ENCODE measurements around the gene MAPK8IP2.

Gene MAPK8IP2

DNA sequence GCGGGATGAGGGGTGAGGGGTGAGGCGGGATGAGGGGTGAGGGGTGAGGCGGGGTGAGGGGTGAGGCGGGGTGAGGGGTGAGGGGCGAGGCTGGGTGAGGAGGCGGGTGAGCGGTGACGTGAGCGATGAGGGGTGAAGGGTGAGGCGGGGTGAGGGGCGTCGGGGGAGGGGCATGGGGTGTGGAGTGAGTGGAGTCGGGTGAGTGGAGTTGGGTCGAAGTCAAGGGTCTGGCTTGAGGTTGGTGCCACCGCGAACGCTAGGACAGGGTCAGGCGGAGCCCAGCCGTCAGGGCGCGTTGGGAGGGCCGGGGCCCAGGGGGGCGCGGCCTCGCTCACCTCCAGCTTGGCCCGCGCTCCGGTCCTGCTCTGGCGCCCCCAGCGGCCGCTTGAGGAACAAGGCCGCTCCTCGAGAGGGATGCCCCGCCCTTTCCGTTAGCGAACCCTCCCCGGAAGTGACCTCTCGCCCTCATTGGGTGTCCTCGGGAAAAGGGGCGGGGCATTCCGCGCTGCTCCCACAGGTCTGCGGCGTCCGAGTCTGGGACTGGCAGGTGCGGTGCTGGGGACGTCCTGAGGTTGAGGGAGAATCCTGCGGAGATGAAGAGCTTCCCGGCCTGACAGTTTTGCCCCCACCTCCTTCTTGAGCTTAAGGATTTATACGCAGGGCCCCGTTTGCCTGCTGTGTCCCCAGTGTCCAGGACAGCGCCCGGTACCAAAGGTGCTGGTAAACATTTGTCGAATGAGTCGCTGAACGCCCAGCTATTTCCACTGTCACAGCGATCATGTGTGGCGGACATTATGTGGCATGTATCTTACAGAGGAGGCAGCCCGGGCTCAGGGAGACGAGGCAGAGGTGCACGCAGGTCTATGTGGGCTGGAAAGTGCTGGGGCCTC lies 37.8 kb upstream of the MAPK8IP2 start, which contains the start of gene SYCE3 (continued):
- TF ChIP-seq TSHZ1 (tag by site-specific recombination; IDR thresholded peaks at IDR 0.05; ENCODE audit: borderline replicate concordance) (no peak), ZNF223 (tag by site-specific recombination; IDR thresholded peaks at IDR 0.05) (no peak), BCL11B (tag by site-specific recombination; IDR thresholded peaks at IDR 0.05; ENCODE audit: low read depth) (peak; percentile 73; the same call in 1 of the 2 replicates), ZNF114 (tag by site-specific recombination; IDR thresholded peaks at IDR 0.05) (no peak), ZNF266 (tag by site-specific recombination; IDR thresholded peaks at IDR 0.05; ENCODE audit: low read depth) (no peak), ZNF16 (tag by site-specific recombination; IDR thresholded peaks at IDR 0.05; ENCODE audit: low read depth) (no peak), ZFP69B (tag by site-specific recombination; IDR thresholded peaks at IDR 0.05) (no peak), SCRT2 (tag by site-specific recombination; IDR thresholded peaks at IDR 0.05) (peak; percentile 94), SP7 (tag by site-specific recombination; IDR thresholded peaks at IDR 0.05) (peak; percentile 67), ZNF585B (tag by site-specific recombination; IDR thresholded peaks at IDR 0.05) (no peak), ZNF548 (tag by site-specific recombination; IDR thresholded peaks at IDR 0.05) (no peak), ZNF133 (tag by site-specific recombination; IDR thresholded peaks at IDR 0.05) (no peak), BCL11A (tag by site-specific recombination; IDR thresholded peaks at IDR 0.05; ENCODE audit: low read depth) (peak; percentile 57; the same call in 1 of the 2 replicates), GLI4 (tag by site-specific recombination; IDR thresholded peaks at IDR 0.05) (no peak), ZNF354C (tag by site-specific recombination; IDR thresholded peaks at IDR 0.05; ENCODE audit: borderline replicate concordance, low read depth) (no peak), ZNF280C (tag by site-specific recombination; IDR thresholded peaks at IDR 0.05) (no peak), ZNF10 (tag by site-specific recombination; IDR thresholded peaks at IDR 0.05) (no peak), ZNF645 (tag by site-specific recombination; IDR thresholded peaks at IDR 0.05) (no peak), ZNF140 (tag by site-specific recombination; IDR thresholded peaks at IDR 0.05) (no peak), ZNF777 (tag by site-specific recombination; IDR thresholded peaks at IDR 0.05; ENCODE audit: borderline replicate concordance) (no peak), ZNF561 (tag by site-specific recombination; IDR thresholded peaks at IDR 0.05; ENCODE audit: borderline replicate concordance) (no peak), ZNF560 (tag by site-specific recombination; IDR thresholded peaks at IDR 0.05; ENCODE audit: borderline replicate concordance) (no peak), ZFP37 (tag by site-specific recombination; IDR thresholded peaks at IDR 0.05) (no peak), MYNN (tag by site-specific recombination; IDR thresholded peaks at IDR 0.05; ENCODE audit: borderline replicate concordance) (no peak), ZNF155 (tag by site-specific recombination; IDR thresholded peaks at IDR 0.05) (no peak), TRIM28 (IDR thresholded peaks at IDR 0.05; ENCODE audit: borderline replicate concordance, low read length) (no peak), ZNF274 (IDR thresholded peaks at IDR 0.05; ENCODE audit: low read length) (no peak), ZNF274 (tag by site-specific recombination; IDR thresholded peaks at IDR 0.05; ENCODE audit: borderline replicate concordance) (no peak), ZNF610 (tag by site-specific recombination; IDR thresholded peaks at IDR 0.05; ENCODE audit: borderline replicate concordance) (no peak), ZBTB26 (tag by site-specific recombination; optimal IDR thresholded peaks at IDR 0.05) (peak; percentile 79)
- TF ChIP-seq, protein P1, sequence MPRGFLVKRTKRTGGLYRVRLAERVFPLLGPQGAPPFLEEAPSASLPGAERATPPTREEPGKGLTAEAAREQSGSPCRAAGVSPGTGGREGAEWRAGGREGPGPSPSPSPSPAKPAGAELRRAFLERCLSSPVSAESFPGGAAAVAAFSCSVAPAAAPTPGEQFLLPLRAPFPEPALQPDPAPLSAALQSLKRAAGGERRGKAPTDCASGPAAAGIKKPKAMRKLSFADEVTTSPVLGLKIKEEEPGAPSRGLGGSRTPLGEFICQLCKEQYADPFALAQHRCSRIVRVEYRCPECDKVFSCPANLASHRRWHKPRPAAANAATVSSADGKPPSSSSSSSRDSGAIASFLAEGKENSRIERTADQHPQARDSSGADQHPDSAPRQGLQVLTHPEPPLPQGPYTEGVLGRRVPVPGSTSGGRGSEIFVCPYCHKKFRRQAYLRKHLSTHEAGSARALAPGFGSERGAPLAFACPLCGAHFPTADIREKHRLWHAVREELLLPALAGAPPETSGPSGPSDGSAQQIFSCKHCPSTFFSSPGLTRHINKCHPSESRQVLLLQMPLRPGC (tag by site-specific recombination; IDR thresholded peaks at IDR 0.05), result peak; percentile 55
